Middle frontal gyrus (tissue), 1 donor: ENCODE results near the gene SPATA19.
"Not testable (repeated sequence)": the region's sequence is repeated elsewhere in the genome, so short reads cannot be mapped to it uniquely, and the experiment has no call there.

Experiments used
- DNase-seq: peaks from one replicate; pipeline ENCODE4 v3.0.0-alpha.2; 2015; ENCODE audit warnings: low spot score; ENCODE audit errors: extremely low spot score

SPATA19 gene, protein sequence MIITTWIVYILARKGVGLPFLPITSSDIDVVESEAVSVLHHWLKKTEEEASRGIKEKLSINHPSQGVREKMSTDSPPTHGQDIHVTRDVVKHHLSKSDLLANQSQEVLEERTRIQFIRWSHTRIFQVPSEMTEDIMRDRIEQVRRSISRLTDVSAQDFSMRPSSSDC

GRCh38 chr11:133845413-133845812, at the start of gene SPATA19:
SPATA19 (minus strand) TSS chr11:133845513; CDS start chr11:133845446, 67 bp downstream.
- DNase-seq: no peak

GRCh38 chr11:133895061-133895479, 49.8 kb upstream of the SPATA19 start:
- no peak for DNase-seq

DNA sequence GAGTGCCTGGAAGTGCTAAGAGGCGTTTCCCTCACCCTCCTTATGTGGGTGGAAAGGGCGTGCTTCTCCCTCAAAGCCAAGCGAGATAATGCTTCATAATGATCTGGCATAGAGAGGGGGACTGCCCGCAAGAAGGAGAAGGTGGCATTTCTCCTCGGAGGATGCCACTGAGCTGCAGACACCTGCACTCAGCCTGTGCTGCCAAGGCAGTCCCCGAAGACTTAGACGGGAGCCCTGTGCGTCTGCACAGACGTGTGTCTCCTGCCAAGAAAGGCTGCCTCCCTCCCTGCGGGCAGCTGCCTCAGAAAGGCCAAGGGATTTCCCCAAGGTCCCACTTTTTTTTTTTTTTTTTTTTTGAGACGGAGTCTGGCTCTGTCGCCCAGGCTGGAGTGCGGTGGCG, 48.1 kb upstream of the SPATA19 start:
- DNase-seq: no peak

- DNase-seq: no peak
Observed at GRCh38 chr11:133892584-133893380, 47.5 kb upstream of the SPATA19 start.

DNA sequence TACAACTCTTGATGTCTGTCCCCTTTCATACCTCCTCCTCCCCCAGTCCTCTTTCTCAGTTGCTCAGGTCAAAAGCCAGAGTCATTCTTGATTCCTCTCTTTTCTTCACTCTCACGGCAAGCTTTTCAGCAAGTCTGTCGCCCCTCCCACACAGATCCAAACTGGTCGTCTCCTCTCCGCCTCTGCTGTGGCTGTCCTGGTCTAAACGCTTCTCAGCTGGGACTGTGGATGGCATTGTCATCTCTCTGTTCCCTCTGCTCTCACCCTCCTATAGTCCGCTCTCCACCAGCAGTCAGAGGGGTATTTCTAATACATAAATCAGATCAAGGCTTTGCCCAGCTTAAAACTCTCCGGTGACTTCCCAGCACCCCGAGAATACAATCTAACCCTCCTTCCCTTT, 46.8 kb upstream of the SPATA19 start:
- DNase-seq: no peak

DNA sequence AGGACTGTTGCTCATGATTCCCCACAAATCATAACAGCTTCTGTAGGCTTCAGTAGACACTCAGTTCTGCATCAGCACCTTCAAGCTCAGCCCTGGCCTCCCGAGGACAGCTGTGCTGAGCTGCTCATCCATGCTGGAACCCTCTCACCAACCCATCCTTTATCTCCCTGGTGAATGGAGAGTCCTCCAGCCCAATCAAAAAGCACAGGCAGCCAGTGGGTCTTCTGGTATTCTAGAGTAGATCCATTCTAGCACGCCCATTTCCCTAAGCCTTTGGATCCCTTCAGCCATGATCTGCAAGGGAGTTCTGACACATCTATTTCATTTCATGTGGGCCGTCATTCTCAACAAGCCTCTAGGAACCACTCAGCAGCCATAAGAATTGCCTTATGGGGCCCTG, 44.6 kb upstream of the SPATA19 start:
- no peak for DNase-seq

DNA sequence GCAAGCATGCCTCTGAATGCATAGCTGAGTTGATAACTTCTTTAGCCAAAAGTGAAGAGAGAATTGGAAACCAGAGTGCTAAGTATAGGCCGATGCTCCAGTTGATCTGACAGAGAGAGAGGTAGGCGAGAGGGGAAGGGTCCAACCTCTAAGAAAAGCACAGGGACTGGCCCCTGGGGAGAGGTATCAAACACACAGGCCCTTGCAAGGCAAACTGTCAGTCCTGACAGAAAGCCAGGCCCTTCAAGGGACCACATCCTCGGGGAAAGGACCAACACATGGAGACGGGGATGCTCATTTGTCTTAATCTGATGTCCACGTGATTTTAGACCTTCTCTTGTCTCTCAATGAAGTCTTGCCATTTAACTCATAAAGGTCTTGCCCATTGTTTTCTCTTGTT, 43.9 kb upstream of the SPATA19 start:
- no peak for DNase-seq

GRCh38 chr11:133887692-133888332, 42.5 kb upstream of the SPATA19 start:
- no peak for DNase-seq

- no peak for DNase-seq
Observed at GRCh38 chr11:133886029-133886428, 40.7 kb upstream of the SPATA19 start.

DNA sequence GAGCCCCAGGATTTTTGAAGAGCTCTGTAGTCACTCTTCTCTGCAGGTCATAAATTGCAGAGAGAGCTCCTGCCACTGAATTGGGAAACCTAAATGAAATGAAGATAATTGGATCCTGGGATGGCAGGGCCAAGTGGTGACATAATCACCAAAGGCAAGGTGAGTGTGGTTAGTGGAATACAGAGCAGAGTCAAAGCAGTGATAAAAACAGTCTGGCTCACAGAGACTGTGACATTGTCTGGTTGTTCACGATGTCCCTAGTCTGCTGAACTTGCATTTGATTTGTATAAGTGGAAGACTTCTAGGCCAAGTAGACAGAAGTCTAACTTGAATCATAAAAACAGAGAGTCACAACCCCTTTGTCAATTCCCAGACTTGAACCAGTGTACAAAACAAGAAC, 26.8 kb upstream of the SPATA19 start:
- no peak for DNase-seq

DNA sequence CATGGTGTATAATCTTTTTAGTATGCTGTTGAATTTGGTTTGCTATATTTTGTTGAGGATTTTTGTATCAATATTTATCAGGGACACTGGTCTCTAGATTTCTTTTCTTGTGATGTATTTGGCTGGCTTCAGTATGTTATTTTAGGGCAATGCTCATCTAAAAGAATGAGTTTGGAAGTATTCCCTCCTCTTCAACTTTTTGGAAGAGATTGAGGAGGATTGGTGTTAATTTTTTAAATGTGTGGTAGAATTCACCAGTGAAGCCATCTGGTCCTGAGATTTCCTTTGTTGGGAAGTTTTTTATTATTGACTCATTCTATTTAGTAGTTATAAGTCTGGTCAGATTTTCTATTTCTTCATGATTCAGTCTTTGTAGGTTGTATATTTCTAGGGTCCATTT, 22.1 kb upstream of the SPATA19 start:
- peak; percentile 14 for DNase-seq

GRCh38 chr11:133865466-133865865, 20.2 kb upstream of the SPATA19 start:
- DNase-seq: no peak

GRCh38 chr11:133864756-133865155, 19.4 kb upstream of the SPATA19 start:
- DNase-seq: no peak

DNA sequence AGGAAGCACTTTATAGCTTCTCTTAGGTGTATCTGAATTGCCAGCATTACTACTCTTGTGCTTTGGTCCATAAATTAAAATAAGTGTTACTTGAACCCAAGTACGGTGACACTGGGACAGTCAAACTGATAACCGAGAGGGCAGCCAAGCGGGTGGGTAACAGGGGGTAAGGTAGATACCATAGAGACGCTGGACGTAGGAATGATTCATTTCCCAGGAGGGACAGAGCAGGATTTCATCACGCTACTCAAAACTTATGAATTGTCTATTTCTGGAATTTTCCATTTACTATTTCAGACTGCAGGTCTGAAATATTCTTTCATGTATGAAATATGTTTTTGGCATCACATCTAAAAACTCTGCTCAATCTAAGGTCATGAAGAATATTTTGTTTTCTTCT, 14.8 kb upstream of the SPATA19 start:
- no peak for DNase-seq

GRCh38 chr11:133854330-133854960, 9.1 kb upstream of the SPATA19 start:
- DNase-seq: not testable (repeated sequence)

DNA sequence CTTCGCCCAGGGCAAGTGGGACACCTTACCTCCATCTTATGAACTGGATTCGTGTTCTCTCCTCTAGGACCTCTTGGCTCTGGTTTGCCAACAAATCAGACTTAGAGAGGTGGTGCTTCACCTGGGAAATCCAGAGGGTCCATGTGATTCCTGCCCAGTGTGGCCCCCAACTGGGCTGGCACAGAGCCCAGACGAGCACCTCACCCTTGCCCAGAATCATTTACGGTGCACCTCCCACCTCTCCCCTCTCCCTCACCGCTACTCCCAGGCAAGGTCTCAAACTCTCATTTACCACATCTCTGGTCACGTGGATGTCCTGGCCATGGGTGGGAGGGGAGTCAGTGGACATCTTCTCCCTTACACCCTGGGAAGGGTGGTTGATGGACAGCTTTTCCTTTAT, 1.1 kb downstream of the SPATA19 start:
- DNase-seq: no peak

- no peak for DNase-seq
Observed at GRCh38 chr11:133843454-133843987, 1.8 kb downstream of the SPATA19 start.

DNA sequence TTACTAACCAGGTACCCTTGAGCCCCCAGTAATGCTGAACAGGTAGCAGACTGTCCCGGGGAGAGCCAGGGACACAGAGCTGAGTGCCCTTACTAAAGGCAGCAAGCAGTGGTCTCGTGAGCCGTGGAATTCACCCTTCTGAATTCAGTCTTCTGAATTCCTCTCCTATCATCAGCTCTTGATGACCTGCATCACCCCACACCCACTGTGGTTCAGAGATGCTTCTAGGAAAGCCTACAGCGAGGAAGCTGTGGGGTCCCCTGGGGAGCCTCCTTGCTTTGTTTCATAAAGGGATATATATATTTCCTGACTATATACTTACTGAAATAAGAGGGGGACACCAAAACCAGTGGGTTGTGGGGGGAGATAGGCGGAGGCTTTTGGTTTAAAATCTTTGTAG, 2.6 kb downstream of the SPATA19 start:
- no peak for DNase-seq

DNA sequence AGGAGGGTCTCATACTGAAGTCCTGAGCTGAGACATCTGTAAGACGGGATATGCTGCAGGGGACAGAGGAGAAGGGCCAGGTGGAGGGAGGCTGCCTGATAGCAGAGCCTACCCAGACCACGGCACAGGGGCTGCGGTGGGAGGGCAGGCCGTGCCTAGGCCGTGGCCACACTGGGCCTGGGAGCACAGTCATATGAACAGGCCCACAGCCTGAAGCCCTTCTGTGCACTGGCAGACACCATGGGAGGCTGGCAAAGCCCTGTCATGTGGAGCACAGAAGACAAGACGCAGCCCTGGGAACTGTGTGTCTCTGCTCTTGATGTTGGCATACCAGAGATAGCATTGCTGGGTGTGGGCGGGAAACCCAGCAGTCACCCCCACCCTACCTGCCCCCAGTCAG, 3.3 kb downstream of the SPATA19 start:
- DNase-seq: no peak

DNA sequence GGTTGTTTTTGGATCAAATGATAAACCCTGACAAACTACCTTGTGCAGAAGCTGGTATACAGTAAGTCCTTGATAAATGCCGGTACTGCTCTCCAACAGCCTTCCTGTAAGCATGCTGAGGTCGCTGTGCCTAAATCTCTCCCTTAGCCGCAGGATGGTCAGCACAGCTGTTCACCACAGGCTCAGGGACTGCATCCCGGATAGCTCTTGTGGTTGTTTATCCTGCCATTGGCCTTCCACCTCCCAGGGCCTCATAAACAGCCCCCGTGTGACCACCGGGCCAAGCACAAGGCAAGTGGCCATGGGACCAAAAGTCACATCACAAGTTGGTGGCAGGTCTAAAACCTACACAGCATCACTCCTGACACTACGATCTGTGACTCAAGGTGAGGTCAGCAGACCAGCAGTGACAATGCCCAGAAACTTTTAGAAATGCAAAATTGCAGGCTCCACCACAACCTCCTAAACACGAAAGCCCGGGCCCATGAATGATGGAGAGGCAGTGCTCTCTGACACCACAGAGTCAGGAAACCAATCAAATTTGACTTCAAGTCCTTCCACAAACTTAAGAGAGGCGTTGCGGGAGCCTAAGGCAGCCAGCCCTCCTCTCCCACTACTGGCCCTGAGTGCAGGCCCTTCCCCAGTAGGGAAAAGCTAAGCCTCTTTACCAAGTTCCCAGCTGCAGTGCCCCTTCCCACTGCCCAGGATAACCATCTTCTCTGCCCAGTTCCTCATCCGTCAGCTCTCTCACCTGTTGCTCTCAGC, 3.9 kb downstream of the SPATA19 start:
- DNase-seq: no peak

GRCh38 chr11:133840479-133840941, 4.8 kb downstream of the SPATA19 start:
- no peak for DNase-seq
